Kidney epithelial cell (primary cell): ENCODE measurements around the gene EPHX1. TPM values are rescaled to one million over a fixed set of nuclear protein-coding genes. Genes with fewer than 3 reads are reported as not detected.

ENCODE experiments used
- DNase-seq: peaks from one replicate; pipeline ENCODE4 v3.0.0-alpha.2; 2010; ENCODE audit warnings: low read depth
- H3K27me3 ChIP-seq: 2 replicates; pipeline ENCODE4 v1.6.0; 2011; ENCODE audit warnings: low read length; ENCODE audit not compliant: control insufficient read depth, insufficient read depth
- H3K36me3 ChIP-seq: 2 replicates; pipeline ENCODE4 v1.5.1; 2011; ENCODE audit warnings: low read length; ENCODE audit not compliant: control insufficient read depth, insufficient read depth
- H3K4me3 ChIP-seq: 2 replicates; pipeline ENCODE4 v1.5.1; 2011; ENCODE audit warnings: low read depth, mild to moderate bottlenecking, control low read depth, low read length
- total RNA-seq: library from RNA; depleted of rRNA; stranded (reverse); fragments of >200 nt; gene quantifications from 2 replicates; pipeline ENCODE4 v1.2.3, GENCODE V29; 2015
- TF ChIP-seq, protein P1 (sequence below): IDR thresholded peaks from 2 replicates; pipeline ENCODE4 v1.5.1; 2011; ENCODE audit warnings: mild to moderate bottlenecking, moderate library complexity, low read length, control low read depth, inconsistent platforms; ENCODE audit not compliant: insufficient read depth, poor library complexity, severe bottlenecking

EPHX1 gene
- total RNA-seq, 1 donor from 2014 or later: 23.6 TPM

DNA sequence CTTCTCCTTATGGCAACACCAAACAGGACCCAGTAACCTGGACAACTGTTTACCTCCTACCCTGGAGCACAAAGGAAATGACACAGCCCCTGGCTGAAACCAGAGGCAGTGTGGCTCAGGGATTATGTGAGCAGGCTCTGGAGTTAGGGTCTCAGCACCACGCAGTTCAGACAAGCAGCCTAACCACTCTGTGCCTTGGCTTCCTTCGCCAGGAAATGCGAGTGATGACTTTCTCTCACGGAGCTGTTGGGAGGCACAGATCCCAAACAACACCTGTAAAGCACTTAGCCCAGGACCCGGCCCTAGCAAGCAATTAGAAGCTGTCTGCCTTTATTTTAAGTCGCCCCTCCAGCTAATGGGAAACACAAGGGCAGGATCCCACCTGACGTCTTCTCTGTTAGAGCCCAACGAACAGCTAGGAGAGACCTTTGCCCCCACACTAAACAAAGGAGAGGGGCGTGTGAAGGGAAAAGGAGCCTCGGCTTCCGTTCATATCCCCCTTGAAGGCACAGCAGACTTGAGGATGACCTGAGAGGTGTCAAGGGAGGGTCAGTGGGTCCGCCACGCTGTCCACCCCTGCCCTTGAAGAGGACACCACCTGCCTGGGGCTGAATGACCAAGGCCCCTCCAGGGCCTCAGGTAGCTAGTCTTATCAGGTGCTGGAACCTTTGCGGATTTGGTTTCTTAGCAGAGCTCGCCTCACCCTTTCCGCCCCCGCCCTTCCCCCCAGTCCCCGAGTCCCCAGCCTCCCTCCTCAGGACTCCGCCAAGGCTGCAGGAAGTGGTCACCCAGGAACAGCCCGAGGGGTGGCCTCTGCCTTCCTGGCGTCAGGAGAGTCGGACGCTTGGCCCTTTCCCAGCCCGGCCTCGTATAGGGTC lies 71.4 kb downstream of the EPHX1 start:
- TF ChIP-seq, protein P1, sequence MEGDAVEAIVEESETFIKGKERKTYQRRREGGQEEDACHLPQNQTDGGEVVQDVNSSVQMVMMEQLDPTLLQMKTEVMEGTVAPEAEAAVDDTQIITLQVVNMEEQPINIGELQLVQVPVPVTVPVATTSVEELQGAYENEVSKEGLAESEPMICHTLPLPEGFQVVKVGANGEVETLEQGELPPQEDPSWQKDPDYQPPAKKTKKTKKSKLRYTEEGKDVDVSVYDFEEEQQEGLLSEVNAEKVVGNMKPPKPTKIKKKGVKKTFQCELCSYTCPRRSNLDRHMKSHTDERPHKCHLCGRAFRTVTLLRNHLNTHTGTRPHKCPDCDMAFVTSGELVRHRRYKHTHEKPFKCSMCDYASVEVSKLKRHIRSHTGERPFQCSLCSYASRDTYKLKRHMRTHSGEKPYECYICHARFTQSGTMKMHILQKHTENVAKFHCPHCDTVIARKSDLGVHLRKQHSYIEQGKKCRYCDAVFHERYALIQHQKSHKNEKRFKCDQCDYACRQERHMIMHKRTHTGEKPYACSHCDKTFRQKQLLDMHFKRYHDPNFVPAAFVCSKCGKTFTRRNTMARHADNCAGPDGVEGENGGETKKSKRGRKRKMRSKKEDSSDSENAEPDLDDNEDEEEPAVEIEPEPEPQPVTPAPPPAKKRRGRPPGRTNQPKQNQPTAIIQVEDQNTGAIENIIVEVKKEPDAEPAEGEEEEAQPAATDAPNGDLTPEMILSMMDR: no peak
- no peaks in the 10 kb centered on the region for H3K36me3 ChIP-seq
- no peak for DNase-seq
- peak overlapping the region; percentile 92 for H3K4me3 ChIP-seq
- H3K27me3 ChIP-seq: no peaks in the 10 kb centered on the region

DNA sequence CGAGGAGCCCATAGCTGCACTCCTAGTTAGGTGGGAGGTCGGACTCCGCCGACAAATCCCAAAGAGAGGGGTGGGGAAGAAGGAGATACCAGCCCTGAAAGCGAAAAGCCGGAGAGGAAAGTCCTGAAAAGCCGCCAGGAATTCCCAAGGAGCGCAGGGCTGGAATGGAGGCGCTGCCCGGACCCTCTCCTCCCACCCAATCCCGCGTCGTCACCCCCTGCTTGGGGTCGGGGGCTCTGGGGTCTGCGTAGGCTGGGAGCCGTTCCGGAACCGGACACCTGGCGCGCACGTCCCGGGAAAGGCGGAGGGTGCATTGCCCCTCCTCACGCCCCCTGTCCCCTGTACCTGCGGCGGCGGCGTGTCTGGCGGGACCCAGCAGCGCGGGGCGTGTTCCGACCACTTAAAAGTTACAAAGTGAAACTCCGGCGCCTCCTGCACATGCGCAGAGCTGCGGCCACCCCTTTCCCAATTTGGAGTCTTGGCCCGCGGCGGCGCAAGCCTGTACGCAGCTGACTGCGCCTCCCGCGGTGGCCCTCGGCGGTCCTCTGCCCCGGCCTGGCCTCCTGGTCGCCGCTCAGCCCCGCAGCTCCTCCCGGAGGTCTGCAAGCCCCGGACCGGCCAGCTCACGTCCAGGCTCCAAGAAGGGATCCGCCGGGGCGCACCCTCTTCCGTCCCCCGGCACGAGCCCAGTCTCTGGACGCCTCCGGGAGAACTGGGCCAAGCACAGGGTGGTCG lies 72.2 kb downstream of the EPHX1 start, which contains the start of gene TMEM63A:
Gene TMEM63A (minus strand): TSS at position 422 of the 735 bp plus-strand sequence. CDS start 4,800 bp downstream, outside the sequence.
- TF ChIP-seq, protein P1: no peak
- Histone ChIP-seq H3K36me3 (no peaks in the 10 kb centered on the region), H3K4me3 (peak within 1 kb of the TSS; percentile 92), H3K27me3 (no peaks in the 10 kb centered on the region)
- no peak for DNase-seq

DNA sequence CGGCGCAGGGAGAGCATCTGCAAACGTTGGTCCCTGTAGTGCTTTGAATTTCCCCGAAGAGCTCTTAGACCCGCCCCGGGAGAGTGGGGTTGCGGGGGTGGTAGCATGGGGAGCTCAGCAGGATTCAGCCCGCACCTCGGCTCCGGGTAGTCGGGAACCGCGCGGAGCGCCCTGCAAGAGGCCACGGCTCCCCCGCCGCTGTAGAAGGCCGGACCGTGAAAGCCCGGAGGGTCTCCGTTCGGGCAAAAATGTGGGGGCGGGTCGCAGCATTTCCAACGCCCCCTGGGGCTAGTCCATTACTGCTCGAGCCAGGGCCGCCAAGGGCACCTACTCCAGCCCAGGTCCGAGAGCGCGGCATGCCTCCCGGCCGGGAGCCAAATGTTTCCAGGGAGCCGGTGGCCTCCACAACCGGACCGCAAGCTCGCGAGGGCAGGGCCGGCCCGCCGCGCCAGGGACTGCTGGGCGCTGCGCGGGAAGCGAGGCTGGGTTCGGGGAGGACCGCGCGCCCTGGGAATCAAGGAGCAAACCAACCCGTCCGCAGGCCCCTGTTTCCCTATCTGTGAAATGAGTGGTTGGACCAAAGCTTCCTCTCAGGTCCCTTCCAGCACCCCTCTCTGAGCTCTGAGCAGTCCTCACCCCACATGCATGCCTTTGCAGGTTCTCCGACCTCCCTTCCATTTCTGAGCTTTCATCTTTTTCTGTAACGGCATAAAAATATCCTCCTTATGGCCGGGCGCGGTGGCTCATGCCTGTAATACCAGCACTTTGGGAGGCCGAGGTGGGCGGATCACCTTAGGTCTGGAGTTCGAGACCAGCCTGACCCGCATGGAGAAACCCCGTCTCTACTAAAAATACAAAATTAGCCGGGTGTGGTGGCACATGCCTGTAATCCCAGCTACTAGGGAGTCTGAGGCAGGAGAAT lies 73.0 kb downstream of the EPHX1 start:
- Histone ChIP-seq H3K36me3 (no peaks in the 10 kb centered on the region), H3K4me3 (peak overlapping the region; percentile 92), H3K27me3 (no peaks in the 10 kb centered on the region)
- TF ChIP-seq, protein P1: no peak
- no peak for DNase-seq

DNA sequence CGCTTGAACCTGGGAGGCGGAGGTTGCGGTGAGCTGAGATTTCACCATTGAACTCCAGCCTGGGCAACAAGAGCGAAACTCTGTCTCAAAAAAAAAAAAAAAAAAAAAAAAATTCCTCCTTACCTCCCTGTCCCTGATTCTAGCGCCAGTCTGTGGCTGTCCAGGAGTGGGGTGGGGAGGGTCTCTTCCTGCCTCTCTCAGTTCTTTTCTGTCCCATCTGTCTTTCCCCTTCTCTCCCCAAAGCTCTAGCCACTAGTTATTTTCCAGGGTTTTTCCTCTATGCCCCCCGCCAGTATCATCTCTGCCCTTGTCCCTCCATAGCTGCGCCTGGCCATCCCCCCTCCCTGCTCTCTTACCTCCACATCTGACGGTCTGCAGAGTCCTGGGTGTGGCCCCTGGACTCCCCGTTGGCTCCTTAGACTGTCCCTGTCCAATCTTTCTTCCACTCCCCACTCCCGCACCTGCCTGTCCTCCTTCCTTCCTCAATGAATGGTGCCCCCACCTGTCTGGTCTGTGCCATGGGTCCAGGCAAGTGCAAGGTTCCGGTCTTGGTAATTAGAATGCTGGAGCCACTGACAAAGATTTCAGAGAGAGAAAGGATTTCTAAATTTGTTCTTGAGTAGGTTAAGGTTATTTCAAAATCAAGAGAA lies 73.8 kb downstream of the EPHX1 start:
- no peak for DNase-seq
- H3K4me3 ChIP-seq: no peak overlapping the region

More for the DNA sequence above, 73.8 kb downstream of the EPHX1 start:
- Histone ChIP-seq H3K36me3 (no peaks in the 10 kb centered on the region), H3K27me3 (no peaks in the 10 kb centered on the region)
- TF ChIP-seq, protein P1: no peak
